GM19193 (cell line): ENCODE results near the gene KRAS.

ENCODE experiments used
- POLR2A ChIP-seq: IDR thresholded peaks from 4 replicates; pipeline ENCODE4 v1.6.1; 2011; ENCODE audit not compliant: insufficient read depth, insufficient read length; ENCODE audit errors: extremely low read depth

KRAS gene

DNA sequence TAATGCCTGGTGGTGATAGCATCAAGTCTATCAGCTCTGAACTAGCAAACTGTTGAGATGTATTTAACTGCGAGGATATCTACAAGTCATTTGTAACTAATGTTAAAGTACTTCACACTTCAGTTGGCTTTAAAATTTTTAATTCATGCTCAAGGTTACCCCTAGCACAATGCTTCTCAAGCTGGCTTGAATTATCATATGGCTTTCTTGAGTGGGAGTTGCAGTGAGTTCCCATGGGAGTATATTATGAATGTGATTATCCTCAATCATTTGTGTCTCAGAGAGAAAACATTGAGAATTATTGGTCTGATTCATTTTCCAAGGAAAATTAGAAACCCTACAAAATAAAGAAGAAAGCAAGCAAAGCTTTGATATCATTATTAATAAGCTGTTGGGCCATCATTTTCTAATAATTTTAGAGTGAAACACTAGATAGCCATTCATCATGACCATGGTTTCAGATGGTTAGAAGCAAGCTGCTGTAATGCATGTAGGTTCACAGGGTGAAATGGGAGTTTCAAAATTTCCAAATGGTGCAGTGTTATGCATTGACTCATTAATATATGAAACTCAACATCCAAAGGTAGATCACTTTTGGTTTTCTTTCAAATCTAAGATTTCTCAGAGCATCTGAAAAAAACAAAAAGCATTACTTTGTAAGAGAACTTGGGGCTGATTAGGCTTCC is 11.8 kb upstream of the KRAS start:
- no peak for TF ChIP-seq POLR2A

DNA sequence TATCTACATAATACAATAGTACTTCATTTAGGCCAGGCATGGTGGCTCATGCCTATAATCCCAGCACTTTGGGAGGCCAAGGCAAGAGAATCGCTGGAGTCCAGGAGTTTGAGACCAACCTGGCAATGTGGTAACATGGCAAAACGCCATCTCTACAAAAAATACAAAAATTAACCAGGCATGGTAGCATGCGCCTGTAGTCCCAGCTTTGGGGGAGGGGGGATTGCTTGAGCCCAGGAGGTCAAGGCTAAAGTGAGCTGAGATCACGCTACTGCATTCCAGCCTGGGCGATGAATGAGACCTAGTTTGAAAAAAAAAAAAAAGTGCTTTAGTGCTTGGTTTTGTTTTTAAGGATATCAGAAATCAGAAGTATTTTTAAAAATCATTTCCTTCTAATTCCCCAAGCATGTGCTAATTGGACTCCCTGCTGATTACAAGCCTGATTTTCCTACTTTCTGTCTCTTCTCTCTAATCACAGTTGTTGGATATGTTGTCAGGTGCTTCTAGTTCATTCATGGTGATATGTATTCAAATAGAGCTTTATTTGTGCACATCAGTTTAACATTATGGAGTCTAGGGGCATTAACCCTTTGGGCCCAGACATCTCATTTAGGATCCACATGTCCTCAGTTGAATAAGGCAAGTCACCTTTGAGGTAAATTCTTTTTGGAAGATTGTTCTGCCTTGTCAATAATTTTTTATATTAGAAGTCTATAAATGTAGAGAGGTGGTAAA is 7.0 kb upstream of the KRAS start:
- TF ChIP-seq POLR2A: no peak

DNA sequence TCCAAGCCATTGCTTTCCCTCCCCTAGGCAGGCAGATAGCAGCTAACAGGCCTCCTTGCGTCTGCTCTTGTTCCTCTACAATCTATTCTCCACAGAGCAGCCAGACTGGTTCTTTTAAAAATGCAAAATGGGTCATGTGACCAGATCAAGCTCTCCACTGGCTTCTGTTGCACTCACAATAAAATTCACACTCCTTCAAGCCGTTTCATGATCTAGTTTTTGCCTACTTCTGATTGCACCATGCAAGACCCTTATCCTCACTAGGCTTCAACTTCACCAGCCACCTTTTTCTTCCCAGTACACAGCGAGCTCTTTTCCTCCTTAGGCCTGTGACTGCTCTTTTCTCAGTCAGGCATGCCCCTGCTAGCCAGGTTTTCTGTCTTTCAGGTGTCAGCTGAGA is 6.1 kb upstream of the KRAS start:
- TF ChIP-seq POLR2A: no peak

DNA sequence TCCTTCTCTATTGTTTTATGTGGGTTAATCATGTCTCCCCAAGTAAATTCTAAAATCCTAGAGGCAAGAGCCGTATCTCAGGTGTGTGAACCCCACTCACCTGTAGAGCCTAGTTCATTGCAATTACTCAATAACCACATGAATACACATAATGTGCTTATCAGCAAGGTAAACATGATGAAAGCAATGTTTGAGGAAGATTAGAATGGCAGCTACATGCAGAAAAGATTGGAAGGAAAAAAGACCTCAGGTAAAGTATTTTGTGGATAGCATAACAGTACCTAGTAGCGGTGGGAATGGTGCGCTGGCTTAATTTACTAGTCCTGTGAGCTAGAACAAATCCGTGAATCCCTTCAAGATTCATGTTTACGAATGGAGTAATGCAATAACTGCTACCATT is 5.3 kb upstream of the KRAS start:
- TF ChIP-seq POLR2A: no peak

DNA sequence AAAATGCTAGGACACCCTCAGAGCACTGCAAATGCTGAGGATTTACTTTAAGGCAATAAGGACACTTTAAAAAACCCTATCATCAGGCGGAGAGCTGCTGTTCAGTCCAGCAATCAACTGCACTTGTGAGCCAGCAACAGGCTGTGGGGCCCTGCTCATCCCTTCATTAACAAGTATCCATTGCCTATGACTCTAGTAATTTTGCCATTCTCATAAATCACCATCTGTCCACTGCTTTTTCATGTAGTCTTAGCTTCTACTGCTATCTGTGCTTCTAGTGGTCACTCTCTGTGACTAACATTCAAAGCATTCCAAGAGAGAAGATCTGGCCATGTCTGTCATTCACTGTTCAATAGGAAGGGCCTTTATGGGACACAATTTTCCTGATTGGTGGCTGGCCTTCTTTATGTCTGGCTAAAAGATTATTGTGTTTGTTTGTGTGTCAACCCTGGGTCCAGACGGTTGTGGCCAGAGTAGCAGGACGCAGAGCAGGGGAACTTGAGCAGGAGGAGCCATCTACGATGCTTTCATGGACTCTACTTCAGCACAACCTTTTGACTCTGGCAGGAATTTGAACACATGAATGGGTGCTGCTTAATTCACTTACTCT is 3.6 kb upstream of the KRAS start:
- no peak for TF ChIP-seq POLR2A

DNA sequence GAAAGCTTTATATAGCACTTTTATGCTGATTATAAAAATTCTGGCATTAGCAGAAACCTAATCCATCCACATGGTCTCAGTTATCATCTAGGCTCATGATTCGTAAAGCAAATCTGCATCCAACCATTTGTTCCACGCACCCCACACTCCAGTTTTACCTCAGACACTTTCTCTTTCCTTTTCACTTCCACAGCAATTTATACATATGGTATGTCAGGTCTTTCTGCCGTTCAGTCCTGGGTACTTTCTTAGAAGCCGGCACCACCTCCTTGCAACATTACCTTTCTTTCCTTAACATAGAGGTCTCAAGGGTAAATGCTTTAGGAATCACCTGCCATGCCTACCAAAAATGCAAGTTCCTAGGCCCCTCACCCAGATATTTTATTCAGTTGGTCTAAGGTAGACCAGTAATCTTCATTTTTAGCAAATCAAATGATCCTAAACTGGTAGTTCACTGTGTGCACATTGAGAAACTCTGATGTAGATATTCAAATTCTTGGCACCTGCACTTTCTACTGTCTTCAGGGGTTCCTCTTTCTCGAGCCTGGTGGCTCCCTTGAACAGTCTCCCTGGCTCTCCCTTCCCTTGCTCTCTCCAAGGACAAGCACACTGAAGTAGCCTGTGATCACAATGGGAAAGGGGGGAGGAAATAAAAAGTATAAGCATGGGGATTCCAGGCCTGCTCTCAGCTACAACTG is 2.8 kb upstream of the KRAS start:
- no peak for TF ChIP-seq POLR2A

DNA sequence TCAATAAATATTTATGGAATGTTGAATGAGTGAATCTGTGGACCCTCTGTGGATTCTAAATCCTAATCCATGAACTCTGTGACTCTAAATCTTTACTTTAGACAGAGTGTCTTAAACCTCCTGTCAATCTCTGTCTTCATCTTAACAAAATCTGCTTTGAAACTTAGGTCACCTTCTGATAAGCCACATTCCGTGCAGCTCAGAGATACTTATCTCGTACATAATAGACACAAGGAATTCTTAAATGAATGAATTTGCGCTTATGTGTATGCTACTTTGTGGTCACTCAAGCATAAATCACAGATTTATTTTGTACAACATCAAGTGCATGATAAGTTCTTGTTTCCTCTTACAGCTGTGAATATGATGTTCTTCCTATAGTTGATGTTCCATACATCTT is 2.2 kb upstream of the KRAS start:
- TF ChIP-seq POLR2A: no peak

DNA sequence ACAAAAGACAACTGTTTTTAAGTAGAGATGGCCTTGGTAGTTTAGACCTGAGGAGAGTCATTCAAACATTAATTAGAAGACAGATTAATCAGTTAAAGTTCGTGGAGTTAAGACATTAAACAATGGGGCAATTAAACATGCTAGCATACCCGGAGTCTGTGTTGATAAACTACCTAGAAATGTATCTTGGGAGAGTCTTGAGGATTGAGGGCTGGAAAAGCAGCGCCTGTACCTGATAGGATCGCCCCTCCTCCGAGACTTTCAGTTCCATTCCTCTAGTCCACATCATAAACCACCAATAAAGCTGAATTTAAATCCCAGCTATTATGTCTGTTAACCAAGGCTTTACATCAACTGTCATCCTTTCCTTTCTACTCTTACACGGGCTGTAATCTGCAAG is 1.0 kb upstream of the KRAS start:
- TF ChIP-seq POLR2A: no peak

DNA sequence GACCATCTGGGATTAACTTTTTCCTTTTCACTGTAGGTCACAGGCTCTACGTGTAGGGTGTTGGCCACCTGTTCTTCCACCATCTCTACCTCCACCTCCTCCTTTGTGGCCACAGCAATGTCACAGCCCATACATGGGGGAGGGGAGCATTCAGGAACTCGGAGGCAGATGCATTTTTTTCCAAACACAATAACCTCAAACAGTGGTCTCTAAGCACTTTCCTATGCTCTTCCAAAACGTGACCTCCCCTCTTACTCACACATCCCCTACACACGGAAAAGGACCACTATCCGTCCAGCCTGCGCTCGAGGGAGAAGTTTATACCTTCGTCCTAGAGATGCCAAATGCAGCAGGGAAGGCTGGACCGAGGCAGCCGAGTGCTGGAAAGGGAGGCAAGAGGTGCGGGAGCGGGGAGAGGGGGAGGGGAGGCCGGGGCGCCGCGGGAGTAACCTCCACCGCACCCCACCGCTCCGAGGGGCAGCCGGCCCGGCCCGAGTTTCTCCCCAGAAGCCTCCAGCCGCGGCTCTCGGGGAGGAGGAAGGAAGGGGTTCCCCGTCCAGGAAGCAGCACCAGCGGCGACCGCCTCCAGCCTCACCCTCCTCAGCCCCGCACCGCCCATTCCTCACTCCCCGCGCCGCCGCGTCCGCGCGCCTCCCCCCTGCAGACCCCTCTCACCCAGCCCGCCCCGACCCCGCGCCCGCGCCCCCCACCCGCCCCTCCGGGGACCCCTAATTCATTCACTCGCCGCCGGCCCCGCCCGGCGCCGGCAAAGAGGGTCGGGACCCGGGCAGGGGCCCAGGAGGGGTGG is 594 bp downstream of the KRAS start:
- TF ChIP-seq POLR2A: no peak

DNA sequence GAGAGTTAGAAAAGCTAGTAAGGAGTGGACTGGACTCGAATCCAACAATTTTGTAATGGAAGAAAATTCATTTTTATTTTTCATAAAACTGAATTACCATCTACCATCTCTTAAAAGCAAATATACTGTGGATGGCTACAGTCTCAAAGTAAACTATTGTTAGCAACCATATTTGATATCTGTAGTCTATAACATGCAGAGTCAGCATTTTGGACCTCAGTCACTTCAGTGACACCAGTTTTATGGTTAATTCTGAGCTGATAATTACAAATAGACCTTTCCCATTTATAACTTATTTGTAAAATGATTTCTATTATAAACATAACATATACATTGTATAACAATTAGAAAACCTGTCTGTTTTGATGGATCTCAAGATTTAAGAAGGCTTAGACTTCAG is 2.0 kb downstream of the KRAS start:
- no peak for TF ChIP-seq POLR2A

DNA sequence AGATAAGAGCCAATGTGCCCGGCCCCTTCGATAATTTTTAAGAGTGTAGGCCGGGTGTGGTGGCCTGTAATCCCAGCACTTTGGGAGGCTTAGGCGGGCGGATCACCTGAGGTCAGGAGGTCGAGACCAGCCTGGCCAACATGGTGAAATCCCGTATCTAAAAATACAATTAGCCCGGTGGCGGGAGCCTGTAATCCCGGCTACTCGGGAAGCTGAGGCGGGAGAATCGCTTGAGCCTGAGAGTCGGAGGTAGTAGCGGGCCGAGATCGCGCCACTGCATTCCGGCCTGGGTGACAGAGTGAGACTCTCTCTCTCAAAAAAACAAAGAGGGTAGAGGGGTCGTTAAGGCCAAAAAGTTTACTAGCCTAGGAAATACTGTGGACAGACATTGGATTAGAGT is 2.6 kb downstream of the KRAS start:
- no peak for TF ChIP-seq POLR2A

DNA sequence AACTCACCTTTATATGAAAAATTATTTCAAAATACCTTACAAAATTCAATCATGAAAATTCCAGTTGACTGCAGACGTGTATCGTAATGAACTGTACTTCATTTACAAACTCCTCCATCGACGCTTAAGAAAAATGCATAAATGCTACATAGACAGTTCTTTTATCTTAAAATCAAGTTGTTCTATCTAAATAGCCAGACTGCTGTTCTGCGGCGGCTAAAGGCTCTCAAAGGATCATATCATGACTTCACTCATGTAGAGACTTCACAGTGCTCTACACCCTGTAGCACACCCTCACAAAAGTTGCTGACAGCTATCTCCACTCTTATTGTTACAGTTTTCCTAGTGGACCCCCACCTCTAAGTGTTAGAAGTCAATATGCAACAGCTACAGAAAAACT is 5.2 kb downstream of the KRAS start:
- TF ChIP-seq POLR2A: no peak

DNA sequence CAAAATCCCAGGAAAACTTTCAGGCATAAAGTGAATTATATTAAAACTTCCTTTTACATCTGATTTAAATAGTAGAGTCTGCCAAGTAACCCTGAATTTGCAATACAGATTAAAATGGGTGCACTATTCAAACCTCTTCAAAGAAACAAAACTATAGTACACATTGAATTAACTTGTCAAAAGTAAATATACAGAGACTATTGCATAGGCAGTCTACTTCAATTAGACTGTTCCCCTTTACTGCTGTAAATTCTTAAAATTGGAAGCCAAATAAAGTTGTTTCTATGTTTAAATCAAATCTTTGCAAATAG is 7.1 kb downstream of the KRAS start:
- no peak for TF ChIP-seq POLR2A

DNA sequence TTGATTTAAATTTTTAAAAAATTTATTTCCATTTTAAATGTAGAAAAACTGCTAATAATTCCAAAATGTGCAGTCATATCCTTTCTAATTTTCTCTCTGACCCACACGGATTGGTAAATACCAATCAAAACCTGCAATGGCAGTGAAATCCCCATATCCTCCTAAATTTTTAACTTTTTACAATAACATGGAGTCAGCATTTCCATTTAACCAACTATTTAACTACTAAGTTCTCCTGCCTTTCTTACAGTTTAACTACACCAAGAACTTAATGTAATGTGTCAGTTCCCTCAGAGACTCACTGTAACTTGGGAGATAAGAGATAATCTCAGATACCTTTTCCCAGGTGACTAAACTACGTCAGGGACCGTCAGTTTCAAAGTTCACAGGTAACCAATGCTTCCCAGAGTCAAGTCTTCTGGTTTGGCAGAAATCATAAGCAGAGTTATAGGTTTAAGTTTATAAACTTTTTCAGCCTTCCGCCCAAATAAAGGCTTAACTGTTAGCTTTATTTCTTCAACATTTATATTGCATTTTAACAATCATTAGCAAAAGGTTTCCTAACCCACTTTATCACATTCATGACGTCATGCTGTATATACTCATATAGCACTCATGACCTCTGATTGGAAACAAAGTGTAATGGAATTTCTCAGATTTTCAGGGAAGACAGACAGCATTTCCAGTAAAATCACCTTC is 7.6 kb downstream of the KRAS start:
- no peak for TF ChIP-seq POLR2A
